GM21723 (cell line): Measurements from ENCODE around the gene CALM1.
A peak's percentile ranks its signal among the peaks of the same experiment; 100 is the strongest.
"Not testable (repeated sequence)": the region's sequence is repeated elsewhere in the genome, so short reads cannot be mapped to it uniquely, and the experiment has no call there.

Experiments
- ATAC-seq: cut with Tn5 transposase; IDR thresholded peaks from one replicate; pipeline ENCODE4 v1.9.1; 2021; ENCODE audit warnings: mild to moderate bottlenecking, moderate library complexity; ENCODE audit not compliant: unreplicated experiment

Gene CALM1

GRCh38 chr14:90383126-90383730 lies 13.6 kb upstream of the CALM1 start:
- peak; percentile 92 for ATAC-seq

GRCh38 chr14:90383731-90384542 lies 12.9 kb upstream of the CALM1 start:
- ATAC-seq: peak; percentile 8

DNA sequence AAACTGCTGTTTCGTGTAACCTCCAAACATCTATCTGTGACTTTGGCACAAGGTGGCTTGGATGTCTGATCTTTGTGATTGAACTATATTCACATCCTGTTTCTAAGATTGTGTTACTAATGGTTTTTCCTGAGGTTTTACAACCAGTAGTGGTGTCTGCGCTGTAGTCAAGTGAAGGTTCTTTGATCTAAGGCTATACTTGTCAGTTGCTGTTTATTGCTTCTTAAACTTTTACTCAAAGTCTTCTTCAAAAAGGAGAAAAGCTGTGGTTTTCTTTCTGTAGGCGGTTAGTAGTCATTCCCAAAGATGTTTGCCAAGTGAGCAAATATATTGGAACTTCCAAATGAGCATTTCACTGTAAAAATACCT lies 12.3 kb upstream of the CALM1 start:
- no peak for ATAC-seq

DNA sequence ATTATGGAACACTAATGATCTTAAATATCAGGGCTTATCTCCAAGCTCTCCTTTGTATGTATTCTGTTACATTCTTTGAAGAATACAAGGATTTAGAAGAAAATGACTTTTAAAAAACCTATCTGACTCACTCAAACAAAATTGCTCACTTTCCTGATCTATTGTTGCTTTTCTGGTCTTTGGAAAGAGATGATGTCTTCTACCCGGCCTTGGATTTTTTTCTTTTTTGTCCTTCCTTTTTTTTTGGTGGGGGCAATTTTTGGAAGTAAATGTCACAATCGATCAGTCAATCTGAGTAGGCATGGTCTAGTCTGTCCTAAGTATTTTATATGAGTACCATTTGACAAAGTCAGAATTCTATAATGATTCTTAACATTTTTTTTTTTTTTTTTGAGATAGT lies 10.5 kb upstream of the CALM1 start:
- no peak for ATAC-seq

- no peak for ATAC-seq
Measured at GRCh38 chr14:90387206-90387760, 9.5 kb upstream of the CALM1 start.

DNA sequence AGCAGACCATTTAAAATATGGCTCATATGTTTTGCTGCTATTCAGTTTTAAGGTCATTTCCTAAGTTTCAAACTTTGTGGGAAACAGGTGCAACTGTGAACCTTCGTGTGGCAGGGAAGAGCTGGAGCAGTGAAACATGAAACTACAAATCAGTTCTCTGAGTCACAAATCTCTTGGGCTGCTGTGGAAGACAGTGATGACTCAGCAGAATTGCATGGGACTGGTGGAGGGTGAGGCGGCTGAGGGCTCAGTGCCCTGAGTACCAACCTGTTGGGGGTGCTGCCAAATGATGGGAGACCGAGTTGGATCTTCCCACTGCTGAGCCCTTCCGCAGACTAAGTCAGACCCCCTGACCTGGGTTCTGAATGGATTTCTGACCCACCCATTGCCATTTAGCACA lies 8.4 kb upstream of the CALM1 start:
- no peak for ATAC-seq

DNA sequence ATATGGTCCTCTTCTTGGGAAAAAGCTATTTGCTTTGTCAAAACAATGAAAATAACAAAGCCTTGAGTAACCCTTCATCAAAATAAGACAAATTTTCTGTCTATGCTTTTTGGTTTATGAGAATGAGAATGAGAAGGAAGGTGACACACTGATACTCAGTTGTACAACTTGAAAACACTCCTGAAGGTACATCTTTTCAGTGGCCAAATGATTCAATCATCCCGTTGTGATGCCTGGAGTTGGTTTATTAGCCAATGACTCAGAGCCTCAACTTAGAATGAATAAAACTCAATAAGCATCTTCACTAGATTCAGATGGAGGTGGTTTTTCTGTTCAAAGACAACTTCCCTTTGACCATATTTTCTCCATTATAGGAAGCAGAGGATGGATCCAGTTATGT lies 7.8 kb upstream of the CALM1 start:
- ATAC-seq: no peak

- ATAC-seq: no peak
Measured at GRCh38 chr14:90393966-90394365, 2.9 kb upstream of the CALM1 start.

DNA sequence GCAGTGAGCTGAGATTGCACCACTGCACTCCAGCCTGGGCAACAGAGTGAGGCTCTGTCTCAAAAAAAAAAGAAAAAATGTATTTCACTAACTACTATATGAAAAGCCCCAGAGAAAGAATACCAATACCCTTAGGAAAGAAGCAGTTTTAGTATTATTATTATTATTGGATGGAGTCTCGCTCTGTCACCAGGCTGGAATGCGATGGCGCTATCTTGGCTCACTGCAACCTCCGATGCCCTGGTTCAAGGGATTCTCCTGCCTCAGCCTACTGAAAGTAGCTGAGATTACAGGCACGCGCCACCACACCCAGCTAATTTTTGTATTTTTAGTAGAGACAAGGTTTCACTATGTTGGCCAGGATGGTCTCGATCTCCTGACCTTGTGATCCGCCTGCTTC lies 2.0 kb upstream of the CALM1 start:
- ATAC-seq: not testable (repeated sequence)

- ATAC-seq: peak; percentile 30
Measured at GRCh38 chr14:90397425-90398314, 841 bp downstream of the CALM1 start.

DNA sequence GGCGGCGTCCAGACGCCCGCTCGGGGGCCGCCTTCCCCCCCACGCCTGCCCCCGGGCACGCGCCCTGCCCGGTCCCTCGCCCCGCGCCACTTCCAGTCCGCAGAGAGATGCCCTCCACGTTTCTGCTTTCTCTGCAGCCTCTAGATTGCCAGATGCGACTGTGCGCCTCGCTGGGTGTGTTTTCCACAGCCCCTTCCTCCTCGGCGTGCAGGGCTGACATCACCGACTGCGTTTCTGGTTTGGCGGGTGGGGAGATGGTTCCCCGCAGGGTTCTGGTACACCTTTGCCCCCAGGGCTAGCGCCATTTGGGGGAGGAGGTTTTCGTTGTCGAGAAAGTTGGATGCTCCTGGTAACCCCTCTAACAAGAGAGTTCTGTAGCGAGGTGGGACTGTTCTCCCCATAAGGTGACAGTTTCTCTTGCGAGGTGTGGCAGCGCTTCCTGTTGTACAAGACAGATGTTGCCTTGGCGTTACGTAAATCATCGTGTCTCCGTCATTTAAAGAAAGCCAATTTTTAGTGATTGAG lies 1.5 kb downstream of the CALM1 start:
- ATAC-seq: peak; percentile 31

DNA sequence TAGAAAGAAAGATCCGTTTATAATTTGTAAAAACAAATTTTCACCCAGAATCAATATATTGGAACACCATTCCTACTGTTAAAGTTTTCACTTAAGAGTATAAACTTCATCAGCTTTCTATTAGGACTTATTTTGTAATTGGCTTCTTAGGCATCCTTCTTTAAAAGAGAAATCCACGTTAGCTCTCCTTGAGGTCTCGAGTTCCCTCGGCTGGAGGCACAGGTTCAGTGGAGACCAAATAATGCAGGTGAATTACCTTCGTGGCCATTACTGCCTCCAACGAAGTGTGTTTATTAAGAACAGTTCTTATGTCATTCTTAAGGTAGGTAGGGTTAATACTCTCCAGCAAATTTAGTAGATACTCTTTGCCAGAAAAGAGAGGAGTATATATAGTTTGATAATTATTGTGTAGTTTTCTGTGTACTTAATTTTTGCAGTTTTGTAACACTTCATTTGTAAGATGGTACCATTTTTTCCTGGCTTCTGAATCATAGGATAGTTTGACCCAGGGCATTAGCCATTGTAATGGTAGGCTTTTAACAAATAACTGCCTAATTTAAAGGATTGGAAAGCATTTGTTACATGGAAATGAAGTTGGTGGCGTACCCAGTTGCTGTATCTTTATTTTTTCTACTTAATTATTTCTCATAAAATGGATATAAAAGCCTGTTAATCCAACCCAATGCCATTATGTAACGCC lies 2.2 kb downstream of the CALM1 start:
- no peak for ATAC-seq

DNA sequence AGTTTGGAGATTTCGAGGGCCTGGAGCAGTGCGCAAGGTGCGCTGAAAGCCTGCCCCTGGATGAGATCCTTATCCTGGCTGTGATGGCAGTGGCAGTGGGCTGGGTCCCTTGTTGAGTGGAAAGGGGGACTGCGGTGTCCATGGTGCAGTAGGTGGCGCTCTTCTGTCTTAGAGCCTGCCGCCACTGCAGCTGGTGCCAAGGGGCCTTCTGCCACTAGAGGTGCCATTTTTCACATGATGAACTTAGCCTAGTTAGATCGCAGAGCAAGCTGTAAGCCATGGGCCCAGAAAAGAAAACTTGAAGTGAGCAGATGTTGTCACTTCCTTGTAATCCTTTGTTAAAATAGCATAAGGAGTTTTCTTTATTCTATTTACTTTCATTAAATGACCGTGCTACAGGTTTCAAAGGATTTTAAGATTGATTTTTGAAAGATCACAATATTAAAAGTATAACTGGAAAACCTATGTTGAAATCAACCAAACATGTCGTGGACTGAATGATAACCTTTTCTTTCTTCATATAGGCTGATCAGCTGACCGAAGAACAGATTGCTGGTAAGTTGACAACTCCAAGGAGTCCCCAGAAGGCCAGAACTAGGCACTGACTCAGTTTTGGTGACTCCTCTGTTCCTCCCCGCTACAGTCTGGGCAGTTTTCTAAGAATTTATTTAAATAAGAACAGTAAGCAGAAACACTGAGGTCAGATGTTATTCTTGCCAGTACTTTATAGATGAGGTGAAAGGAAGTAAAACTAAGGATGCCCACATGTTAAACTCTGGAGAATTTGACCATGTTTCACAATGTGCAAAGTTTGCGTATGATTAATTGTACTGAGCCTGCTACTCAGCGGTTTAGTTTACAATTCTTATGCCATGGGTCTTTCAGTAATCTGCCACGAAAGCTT lies 3.0 kb downstream of the CALM1 start:
- peak; percentile 58 for ATAC-seq

DNA sequence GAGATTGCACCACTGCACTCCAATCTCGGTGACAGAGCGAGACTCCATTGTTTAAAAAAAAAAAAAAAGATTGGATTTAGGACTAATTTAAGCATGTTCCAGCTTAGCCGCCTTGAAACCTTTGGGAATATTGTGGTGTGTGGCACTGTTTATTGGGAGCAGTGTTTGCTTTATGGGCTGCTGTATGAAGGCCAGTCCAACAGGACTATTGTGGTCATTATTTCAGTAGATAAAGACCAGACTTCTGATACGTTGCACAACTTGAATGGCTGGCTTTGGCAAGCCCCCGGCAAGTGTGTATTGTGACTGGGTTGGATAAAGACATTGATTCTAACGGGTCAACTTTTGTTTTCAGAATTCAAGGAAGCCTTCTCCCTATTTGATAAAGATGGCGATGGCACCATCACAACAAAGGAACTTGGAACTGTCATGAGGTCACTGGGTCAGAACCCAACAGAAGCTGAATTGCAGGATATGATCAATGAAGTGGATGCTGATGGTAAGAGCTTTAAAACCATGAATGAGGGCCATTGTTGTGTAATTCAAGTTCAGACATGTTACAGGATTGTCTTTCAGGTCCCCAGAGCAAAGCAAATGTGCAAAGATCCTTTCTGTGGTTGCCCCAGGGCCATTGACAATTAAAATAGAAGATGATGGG lies 4.2 kb downstream of the CALM1 start:
- ATAC-seq: no peak

- ATAC-seq: no peak
Measured at GRCh38 chr14:90402016-90402415, 5.2 kb downstream of the CALM1 start.

- no peak for ATAC-seq
Measured at GRCh38 chr14:90403065-90403464, 6.2 kb downstream of the CALM1 start.

- no peak for ATAC-seq
Measured at GRCh38 chr14:90405101-90405500, 8.3 kb downstream of the CALM1 start.

- ATAC-seq: no peak
Measured at GRCh38 chr14:90405755-90406154, 8.9 kb downstream of the CALM1 start.

GRCh38 chr14:90406384-90406798 lies 9.6 kb downstream of the CALM1 start:
- no peak for ATAC-seq
